ENCODE data around the gene STK39. TPM values are rescaled to one million over a fixed set of nuclear protein-coding genes. Genes with fewer than 3 reads are reported as not detected.

The STK39 gene
- polyA plus RNA-seq, 1 donor (not counting 4 experiments of a cell fraction or from before 2014, with no cell fraction given): 20.7 TPM

GRCh38 chr2:167992278-167992677 lies 255.1 kb downstream of the STK39 start:
- TF ChIP-seq EZH2 (IDR thresholded peaks at IDR 0.05; ENCODE audit: low read length) (no peak), CTCF (optimal IDR thresholded peaks at IDR 0.05 in 1 of 3, IDR thresholded peaks at IDR 0.05 in 1 of 3, conservative IDR thresholded peaks at IDR 0.05 in 1 of 3; ENCODE audit: extremely low read depth in 1 of 3, insufficient read depth in 2 of 3, low read length in 3 of 3) (no peak)
- DNase-seq (ENCODE audit: low read depth, low spot score) (no peak), FAIRE-seq (no peak)
- H3K4me1 ChIP-seq (ENCODE audit: control insufficient read depth, extremely low read depth, insufficient read depth, low read length): no peaks in the 10 kb centered on the region
- dilution Hi-C loops (cut with MboI; ENCODE audit: extremely low pct_ligation_motif_present, low sequenced_read_pairs): no loop called here
- no peak overlapping the region for H3K9ac ChIP-seq (ENCODE audit: control insufficient read depth, extremely low read depth, insufficient read depth, low read length)
- H3K4me3 ChIP-seq (ENCODE audit: control insufficient read depth in 2 of 3, extremely low read depth in 1 of 3, insufficient read depth in 2 of 3, low read depth in 1 of 3, low read length in 3 of 3): no peak overlapping the region
- H3K79me2 ChIP-seq (ENCODE audit: control insufficient read depth, insufficient read depth, low read length): no peaks in the 10 kb centered on the region
- no peaks in the 10 kb centered on the region for H3K27me3 ChIP-seq (ENCODE audit: control insufficient read depth, extremely low read depth, insufficient read depth, low read length)
- H3K4me2 ChIP-seq (ENCODE audit: control insufficient read depth, extremely low read depth, insufficient read depth, low read depth, low read length): no peak overlapping the region
- H3K36me3 ChIP-seq (ENCODE audit: control insufficient read depth in 2 of 2, extremely low read depth in 1 of 2, insufficient read depth in 2 of 2, low read length in 2 of 2): no peaks in the 10 kb centered on the region
- H3K27ac ChIP-seq (ENCODE audit: control insufficient read depth, insufficient read depth, low read length): no peak overlapping the region
- H3K9me1 ChIP-seq (ENCODE audit: control insufficient read depth, extremely low read depth, insufficient read depth, low read length): no peaks in the 10 kb centered on the region
- H2AFZ ChIP-seq (ENCODE audit: control insufficient read depth, low read length): no peak overlapping the region
- H4K20me1 ChIP-seq (ENCODE audit: control insufficient read depth, extremely low read depth, insufficient read depth, low read length): no peaks in the 10 kb centered on the region
- no peaks in the 10 kb centered on the region for H3K9me3 ChIP-seq (ENCODE audit: control insufficient read depth, low read depth, low read length)

DNA sequence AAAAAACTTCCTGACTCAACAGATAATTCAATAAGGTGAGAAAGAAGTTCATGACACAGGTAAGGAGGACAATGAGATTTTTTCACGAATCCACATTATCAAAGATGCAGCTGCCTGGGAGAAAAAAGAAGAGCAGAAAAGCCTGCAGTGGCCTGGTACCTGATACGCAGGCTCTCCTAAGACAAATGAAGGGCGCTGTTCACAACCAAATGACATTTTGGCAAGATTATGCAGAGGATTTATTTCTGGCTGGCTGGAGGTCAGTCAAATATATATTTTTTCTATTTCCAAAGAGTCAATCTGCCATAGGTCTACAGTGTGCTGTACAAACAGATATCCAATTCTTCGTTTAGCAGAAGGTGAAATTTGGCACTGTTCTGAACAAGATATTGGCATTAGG lies 257.3 kb downstream of the STK39 start:
- H3K9ac ChIP-seq (ENCODE audit: control insufficient read depth, extremely low read depth, insufficient read depth, low read length): no peak overlapping the region
- no peak for FAIRE-seq
- H3K4me1 ChIP-seq (ENCODE audit: control insufficient read depth, extremely low read depth, insufficient read depth, low read length): no peaks in the 10 kb centered on the region
- H3K27ac ChIP-seq (ENCODE audit: control insufficient read depth, insufficient read depth, low read length): no peak overlapping the region
- no peak overlapping the region for H3K4me3 ChIP-seq (ENCODE audit: control insufficient read depth in 2 of 3, extremely low read depth in 1 of 3, insufficient read depth in 2 of 3, low read depth in 1 of 3, low read length in 3 of 3)
- no peak overlapping the region for H3K4me2 ChIP-seq (ENCODE audit: control insufficient read depth, extremely low read depth, insufficient read depth, low read depth, low read length)
- H3K27me3 ChIP-seq (ENCODE audit: control insufficient read depth, extremely low read depth, insufficient read depth, low read length): no peaks in the 10 kb centered on the region
- no peaks in the 10 kb centered on the region for H4K20me1 ChIP-seq (ENCODE audit: control insufficient read depth, extremely low read depth, insufficient read depth, low read length)
- no peaks in the 10 kb centered on the region for H3K79me2 ChIP-seq (ENCODE audit: control insufficient read depth, insufficient read depth, low read length)
- H3K9me3 ChIP-seq (ENCODE audit: control insufficient read depth, low read depth, low read length): no peaks in the 10 kb centered on the region
- TF ChIP-seq EZH2 (IDR thresholded peaks at IDR 0.05; ENCODE audit: low read length) (no peak), CTCF (optimal IDR thresholded peaks at IDR 0.05 in 1 of 3, IDR thresholded peaks at IDR 0.05 in 1 of 3, conservative IDR thresholded peaks at IDR 0.05 in 1 of 3; ENCODE audit: extremely low read depth in 1 of 3, insufficient read depth in 2 of 3, low read length in 3 of 3) (no peak)
- no peak for DNase-seq (ENCODE audit: low read depth, low spot score)
- H2AFZ ChIP-seq (ENCODE audit: control insufficient read depth, low read length): no peak overlapping the region
- H3K9me1 ChIP-seq (ENCODE audit: control insufficient read depth, extremely low read depth, insufficient read depth, low read length): no peaks in the 10 kb centered on the region
- H3K36me3 ChIP-seq (ENCODE audit: control insufficient read depth in 2 of 2, extremely low read depth in 1 of 2, insufficient read depth in 2 of 2, low read length in 2 of 2): no peaks in the 10 kb centered on the region
- dilution Hi-C loops (cut with MboI; ENCODE audit: extremely low pct_ligation_motif_present, low sequenced_read_pairs): no loop called here
